ENCODE results near the gene RNF151. TPM values are rescaled to one million over a fixed set of nuclear protein-coding genes. Genes with fewer than 3 reads are reported as not detected.

Gene RNF151
- total and polyA plus RNA-seq, 2 of the 13 experiments (the other 11 are each of a cell fraction or from before 2014, with no cell fraction given): not detected

GRCh38 chr16:1940273-1941161, 26.1 kb upstream of the RNF151 start (continued):
- peak; percentile 63 for TF ChIP-seq UBTF (CRISPR knock-in tag; IDR thresholded peaks at IDR 0.05)
- no peak for TF ChIP-seq ZBTB40 (IDR thresholded peaks at IDR 0.05)
- peak; percentile 0; the same call in 1 of the 2 replicates for TF ChIP-seq ZBTB40 (CRISPR knock-in tag; IDR thresholded peaks at IDR 0.05)
- TF ChIP-seq EEA1 (CRISPR knock-in tag; IDR thresholded peaks at IDR 0.05; ENCODE audit: borderline replicate concordance): no peak
- no peak for TF ChIP-seq NFE2L1 (CRISPR knock-in tag; IDR thresholded peaks at IDR 0.05; ENCODE audit: borderline replicate concordance)
- TF ChIP-seq ATF4 (CRISPR knock-in tag; IDR thresholded peaks at IDR 0.05): peak in 1 of 2 experiments; percentile 58; a peak in 1 of 4 replicates
- 0 out of 2 replicates have a peak, but pooled peaks have one; percentile 74 for TF ChIP-seq THAP7 (CRISPR knock-in tag; IDR thresholded peaks at IDR 0.05)
- no peak for TF ChIP-seq ZNF367 (CRISPR knock-in tag; IDR thresholded peaks at IDR 0.05; ENCODE audit: borderline replicate concordance)
- TF ChIP-seq SMYD3 (CRISPR knock-in tag; IDR thresholded peaks at IDR 0.05): peak; percentile 64; the same call in 1 of the 2 replicates
- peak; percentile 98 for TF ChIP-seq ASH2L (IDR thresholded peaks at IDR 0.05; ENCODE audit: insufficient read length, low read depth, low read length)
- TF ChIP-seq GTF3A (CRISPR knock-in tag; conservative IDR thresholded peaks at IDR 0.05): no peak
- no peak for TF ChIP-seq FIP1L1 (IDR thresholded peaks at IDR 0.05; ENCODE audit: borderline replicate concordance, insufficient read depth, low read depth, low read length)
- no peak for TF ChIP-seq TBL1XR1 (IDR thresholded peaks at IDR 0.05; ENCODE audit: borderline replicate concordance, low read length, partially characterized antibody)
- TF ChIP-seq PAF1 (CRISPR knock-in tag; IDR thresholded peaks at IDR 0.05): no peak

Data from HepG2 (cell line).